ENCODE measurements around the gene WDR36. TPM values are rescaled to one million over a fixed set of nuclear protein-coding genes. Genes with fewer than 3 reads are reported as not detected.

The WDR36 gene
- total and polyA plus RNA-seq, 9 of the 15 experiments (the other 6 are each of a cell fraction or from before 2014, with no cell fraction given), result 25.7 to 68.0 (median 41.5) TPM

DNA sequence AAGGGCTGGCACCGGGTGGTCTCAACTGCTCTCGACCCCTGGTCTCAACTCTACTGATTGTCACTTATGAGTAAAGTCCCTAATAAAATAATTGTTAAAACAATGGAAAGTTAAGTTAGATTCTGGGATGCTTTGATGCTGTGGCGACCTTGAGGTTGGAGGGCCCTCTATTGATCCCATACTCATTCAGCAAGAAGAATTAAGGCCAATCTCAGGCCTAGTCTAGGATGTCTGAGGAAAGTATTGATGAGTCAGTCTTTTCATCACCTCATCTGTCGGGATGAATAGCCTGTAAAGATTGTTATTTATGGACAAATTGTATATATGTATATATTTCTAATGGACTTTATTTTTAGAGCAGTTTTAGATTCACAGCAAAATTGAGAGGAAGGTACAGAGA, 50.8 kb downstream of the WDR36 start:
- no peak overlapping the region for H3K4me3 ChIP-seq
- no peaks in the 10 kb centered on the region for H4K20me1 ChIP-seq (replicated peaks; ENCODE audit: control insufficient read depth, insufficient read depth, low read length)
- FAIRE-seq (no peak), DNase-seq (ENCODE audit: extremely low read depth in 1 of 4, low spot score in 3 of 4) (no peak), ATAC-seq (0 out of 3 replicates have a peak, but pooled peaks have one; percentile 42)
- no peaks in the 10 kb centered on the region for H3K9me3 ChIP-seq (replicated peaks; ENCODE audit: control insufficient read depth, insufficient read depth, low read depth, low read length)
- TF ChIP-seq, protein P1, sequence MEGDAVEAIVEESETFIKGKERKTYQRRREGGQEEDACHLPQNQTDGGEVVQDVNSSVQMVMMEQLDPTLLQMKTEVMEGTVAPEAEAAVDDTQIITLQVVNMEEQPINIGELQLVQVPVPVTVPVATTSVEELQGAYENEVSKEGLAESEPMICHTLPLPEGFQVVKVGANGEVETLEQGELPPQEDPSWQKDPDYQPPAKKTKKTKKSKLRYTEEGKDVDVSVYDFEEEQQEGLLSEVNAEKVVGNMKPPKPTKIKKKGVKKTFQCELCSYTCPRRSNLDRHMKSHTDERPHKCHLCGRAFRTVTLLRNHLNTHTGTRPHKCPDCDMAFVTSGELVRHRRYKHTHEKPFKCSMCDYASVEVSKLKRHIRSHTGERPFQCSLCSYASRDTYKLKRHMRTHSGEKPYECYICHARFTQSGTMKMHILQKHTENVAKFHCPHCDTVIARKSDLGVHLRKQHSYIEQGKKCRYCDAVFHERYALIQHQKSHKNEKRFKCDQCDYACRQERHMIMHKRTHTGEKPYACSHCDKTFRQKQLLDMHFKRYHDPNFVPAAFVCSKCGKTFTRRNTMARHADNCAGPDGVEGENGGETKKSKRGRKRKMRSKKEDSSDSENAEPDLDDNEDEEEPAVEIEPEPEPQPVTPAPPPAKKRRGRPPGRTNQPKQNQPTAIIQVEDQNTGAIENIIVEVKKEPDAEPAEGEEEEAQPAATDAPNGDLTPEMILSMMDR (IDR thresholded peaks at IDR 0.05 in 2 of 3, conservative IDR thresholded peaks at IDR 0.05 in 1 of 3; ENCODE audit: insufficient read depth in 2 of 3, low read depth in 1 of 3, low read length in 3 of 3), result peak in 2 of 3 experiments; percentile 21 to 32; a peak in 2 of 6 replicates
- TF ChIP-seq SUPT5H (IDR thresholded peaks at IDR 0.05) (no peak), MAFG (tag; conservative IDR thresholded peaks at IDR 0.05) (peak; percentile 32; the same call in 1 of the 2 replicates), RCOR1 (IDR thresholded peaks at IDR 0.05; ENCODE audit: borderline replicate concordance in 1 of 2, low read depth in 2 of 2, low read length in 2 of 2) (no peak), U2AF2 (optimal IDR thresholded peaks at IDR 0.05; ENCODE audit: low read depth, low read length) (no peak), ZNF695 (CRISPR knock-in tag; IDR thresholded peaks at IDR 0.05) (no peak), RAD21 (CRISPR knock-in tag; conservative IDR thresholded peaks at IDR 0.05 in 1 of 2, IDR thresholded peaks at IDR 0.05 in 1 of 2) (peak in 1 of 2 experiments; percentile 55; a peak in 3 of 4 replicates), MAFK (IDR thresholded peaks at IDR 0.05; ENCODE audit: low read length) (0 out of 2 replicates have a peak, but pooled peaks have one; percentile 3), NR2F6 (CRISPR knock-in tag; IDR thresholded peaks at IDR 0.05) (no peak), TAF7 (tag; IDR thresholded peaks at IDR 0.05) (no peak), ZNF316 (IDR thresholded peaks at IDR 0.05) (peak; percentile 49), C11orf30 (IDR thresholded peaks at IDR 0.05; ENCODE audit: low read depth) (peak; percentile 48; the same call in 1 of the 2 replicates), ZNF668 (CRISPR knock-in tag; IDR thresholded peaks at IDR 0.05) (no peak), ZNF224 (CRISPR knock-in tag; IDR thresholded peaks at IDR 0.05) (no peak)
- TF ChIP-seq, protein P2, sequence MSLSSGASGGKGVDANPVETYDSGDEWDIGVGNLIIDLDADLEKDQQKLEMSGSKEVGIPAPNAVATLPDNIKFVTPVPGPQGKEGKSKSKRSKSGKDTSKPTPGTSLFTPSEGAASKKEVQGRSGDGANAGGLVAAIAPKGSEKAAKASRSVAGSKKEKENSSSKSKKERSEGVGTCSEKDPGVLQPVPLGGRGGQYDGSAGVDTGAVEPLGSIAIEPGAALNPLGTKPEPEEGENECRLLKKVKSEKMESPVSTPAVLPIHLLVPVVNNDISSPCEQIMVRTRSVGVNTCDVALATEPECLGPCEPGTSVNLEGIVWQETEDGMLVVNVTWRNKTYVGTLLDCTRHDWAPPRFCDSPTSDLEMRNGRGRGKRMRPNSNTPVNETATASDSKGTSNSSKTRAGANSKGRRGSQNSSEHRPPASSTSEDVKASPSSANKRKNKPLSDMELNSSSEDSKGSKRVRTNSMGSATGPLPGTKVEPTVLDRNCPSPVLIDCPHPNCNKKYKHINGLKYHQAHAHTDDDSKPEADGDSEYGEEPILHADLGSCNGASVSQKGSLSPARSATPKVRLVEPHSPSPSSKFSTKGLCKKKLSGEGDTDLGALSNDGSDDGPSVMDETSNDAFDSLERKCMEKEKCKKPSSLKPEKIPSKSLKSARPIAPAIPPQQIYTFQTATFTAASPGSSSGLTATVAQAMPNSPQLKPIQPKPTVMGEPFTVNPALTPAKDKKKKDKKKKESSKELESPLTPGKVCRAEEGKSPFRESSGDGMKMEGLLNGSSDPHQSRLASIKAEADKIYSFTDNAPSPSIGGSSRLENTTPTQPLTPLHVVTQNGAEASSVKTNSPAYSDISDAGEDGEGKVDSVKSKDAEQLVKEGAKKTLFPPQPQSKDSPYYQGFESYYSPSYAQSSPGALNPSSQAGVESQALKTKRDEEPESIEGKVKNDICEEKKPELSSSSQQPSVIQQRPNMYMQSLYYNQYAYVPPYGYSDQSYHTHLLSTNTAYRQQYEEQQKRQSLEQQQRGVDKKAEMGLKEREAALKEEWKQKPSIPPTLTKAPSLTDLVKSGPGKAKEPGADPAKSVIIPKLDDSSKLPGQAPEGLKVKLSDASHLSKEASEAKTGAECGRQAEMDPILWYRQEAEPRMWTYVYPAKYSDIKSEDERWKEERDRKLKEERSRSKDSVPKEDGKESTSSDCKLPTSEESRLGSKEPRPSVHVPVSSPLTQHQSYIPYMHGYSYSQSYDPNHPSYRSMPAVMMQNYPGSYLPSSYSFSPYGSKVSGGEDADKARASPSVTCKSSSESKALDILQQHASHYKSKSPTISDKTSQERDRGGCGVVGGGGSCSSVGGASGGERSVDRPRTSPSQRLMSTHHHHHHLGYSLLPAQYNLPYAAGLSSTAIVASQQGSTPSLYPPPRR (CRISPR knock-in tag; IDR thresholded peaks at IDR 0.05; ENCODE audit: borderline replicate concordance), result no peak
- no peak overlapping the region for H2AFZ ChIP-seq (ENCODE audit: low read depth, low read length)
- no peaks in the 10 kb centered on the region for H3K36me3 ChIP-seq (ENCODE audit: control insufficient read depth, insufficient read depth, low read length)
- CTCF ChIA-PET (ENCODE audit: low intra/inter-chr PET ratio), result no interaction called here
- in situ Hi-C loops (cut with MboI), result no loop called here
- H3K4me2 ChIP-seq (ENCODE audit: insufficient read depth, low read length), result no peak overlapping the region
- POLR2A ChIA-PET, result no interaction called here
- no peaks in the 10 kb centered on the region for H3K79me2 ChIP-seq (ENCODE audit: control insufficient read depth, insufficient read depth, low read length)
- 0% methylated on average over 4 of the region's 4 CpGs for WGBS (ENCODE audit: insufficient coverage, low coverage, missing lambda C conversion rate)
- H3K4me1 ChIP-seq (replicated peaks in 1 of 2; ENCODE audit: control insufficient read depth in 2 of 2, insufficient read depth in 2 of 2, low read length in 2 of 2), result no peaks in the 10 kb centered on the region
- H3K27me3 ChIP-seq (ENCODE audit: control insufficient read depth in 2 of 2, insufficient read depth in 2 of 2, low read length in 2 of 2), result no peaks in the 10 kb centered on the region
- H3K27ac ChIP-seq (ENCODE audit: extremely low read depth, low read depth, low read length), result no peak overlapping the region
- no TSS peak for BruUV-seq (replicated peaks)
- intact Hi-C loops (cut with micrococcal nuclease), result loop anchor here (5.0 kb wide), 1 partner anchor 386 kb away; no protein-coding TSS in a partner anchor
- H3K9me1 ChIP-seq (ENCODE audit: control insufficient read depth, insufficient read depth, low read length), result no peaks in the 10 kb centered on the region
- H3K9ac ChIP-seq (ENCODE audit: insufficient read depth in 1 of 2, low read depth in 2 of 2, low read length in 2 of 2), result no peak overlapping the region
